Measurements from ENCODE around the gene SLC26A4. TPM values are rescaled to one million over a fixed set of nuclear protein-coding genes. Genes with fewer than 3 reads are reported as not detected.

SLC26A4 gene
- total and polyA plus RNA-seq, 10 of the 15 experiments (the other 5 are each of a cell fraction or from before 2014, with no cell fraction given), result 0.01 to 0.18 (median 0.08) TPM; not detected in 5

GRCh38 chr7:107742678-107743566 lies 82.3 kb downstream of the SLC26A4 start (continued):
- no peak for TF ChIP-seq SIX5 (IDR thresholded peaks at IDR 0.05; ENCODE audit: low read depth, low read length, severe bottlenecking)
- TF ChIP-seq SUZ12 (IDR thresholded peaks at IDR 0.05; ENCODE audit: unreplicated experiment), result no peak
- no peak for TF ChIP-seq MYC (IDR thresholded peaks at IDR 0.05; ENCODE audit: insufficient read depth, insufficient read length, insufficient replicate concordance, low read length, severe bottlenecking)
- 0 out of 2 replicates have a peak, but pooled peaks have one; percentile 6 for TF ChIP-seq IRF3 (IDR thresholded peaks at IDR 0.05)
- TF ChIP-seq SRF (IDR thresholded peaks at IDR 0.05; ENCODE audit: low read depth in 2 of 2, low read length in 2 of 2), result no peak
- TF ChIP-seq CHD1 (IDR thresholded peaks at IDR 0.05; ENCODE audit: low read depth, low read length), result no peak
- TF ChIP-seq RB1 (IDR thresholded peaks at IDR 0.05; ENCODE audit: borderline replicate concordance), result no peak
- peak; percentile 68 for TF ChIP-seq RELB (IDR thresholded peaks at IDR 0.05; ENCODE audit: low read depth)
- TF ChIP-seq ZNF622 (IDR thresholded peaks at IDR 0.05), result no peak
- peak; percentile 21; the same call in 1 of the 2 replicates for TF ChIP-seq ATF2 (IDR thresholded peaks at IDR 0.05; ENCODE audit: low read length)
- TF ChIP-seq TCF7 (IDR thresholded peaks at IDR 0.05; ENCODE audit: borderline replicate concordance), result peak; percentile 85
